Measurements from ENCODE around the gene PNLIPRP1. TPM values are rescaled to one million over a fixed set of nuclear protein-coding genes. Genes with fewer than 3 reads are reported as not detected.

Gene PNLIPRP1
- total RNA-seq, 1 experiment from 2014 or later, result not detected

DNA sequence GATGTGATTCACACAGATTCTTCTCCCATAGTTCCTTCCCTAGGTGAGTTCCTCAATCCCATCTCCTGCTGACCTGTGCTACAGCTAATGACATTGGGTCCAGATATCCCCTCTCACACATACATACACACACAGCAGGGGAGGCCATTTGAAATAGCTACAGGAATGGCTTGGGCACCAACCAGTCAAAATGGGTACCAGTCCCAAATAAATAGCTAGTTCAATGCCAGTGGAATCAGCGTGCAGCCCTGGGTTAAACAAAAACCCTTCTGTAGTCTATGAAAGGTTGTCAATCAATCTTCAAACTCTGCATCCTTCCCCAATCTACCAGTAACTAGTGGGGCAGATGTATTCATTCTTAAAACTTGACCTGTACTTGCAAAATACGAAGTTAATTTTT is 39.3 kb downstream of the PNLIPRP1 start:
- Histone ChIP-seq H3K4ac (ENCODE audit: low read depth, low read length) (no peak overlapping the region), H2BK120ac (ENCODE audit: low read depth, low read length, poor library complexity, severe bottlenecking) (no peak overlapping the region), H3K56ac (ENCODE audit: insufficient read length, low read depth, low read length) (no peak overlapping the region), H4K8ac (replicated peaks; ENCODE audit: insufficient read length, low read depth, low read length) (no peak overlapping the region), H3K27me3 (ENCODE audit: insufficient read depth, low read length) (no peaks in the 10 kb centered on the region), H3K79me1 (ENCODE audit: insufficient read depth, low read depth, low read length, poor library complexity, severe bottlenecking) (no peaks in the 10 kb centered on the region), H4K20me1 (ENCODE audit: control insufficient read depth, insufficient read depth, insufficient read length) (peaks cover 5% of the 10 kb centered on the region), H2BK15ac (ENCODE audit: low read depth, low read length) (no peak overlapping the region), H4K5ac (ENCODE audit: insufficient read length, low read depth, low read length) (no peak overlapping the region), H3K4me1 (ENCODE audit: insufficient read depth, low read length) (no peaks in the 10 kb centered on the region), H3K27ac (ENCODE audit: insufficient read length, low read depth, low read length) (no peak overlapping the region), H3K18ac (ENCODE audit: insufficient read length, low read depth, low read length) (no peak overlapping the region), H3K23ac (ENCODE audit: insufficient read length, low read depth, low read length) (no peak overlapping the region), H2AK5ac (ENCODE audit: insufficient read length, low read length) (no peak overlapping the region), H3K23me2 (ENCODE audit: insufficient read length, low read depth, low read length, poor library complexity, severe bottlenecking) (no peaks in the 10 kb centered on the region), H2BK12ac (ENCODE audit: insufficient read length, low read depth, low read length) (no peak overlapping the region), H3T11ph (ENCODE audit: low read length) (no peak overlapping the region), H2BK20ac (ENCODE audit: low read depth, low read length, poor library complexity, severe bottlenecking) (no peak overlapping the region), H3K4me2 (ENCODE audit: insufficient read depth, insufficient read length, low read length) (no peak overlapping the region), H3K79me2 (ENCODE audit: insufficient read depth, low read length) (no peaks in the 10 kb centered on the region), H2AFZ (ENCODE audit: low read length) (no peak overlapping the region), H3K9ac (ENCODE audit: extremely low read depth, insufficient read length, low read length) (no peak overlapping the region), H3K9me3 (ENCODE audit: control insufficient read depth, low read depth, low read length) (no peaks in the 10 kb centered on the region), H2BK5ac (ENCODE audit: insufficient read length, low read length) (no peak overlapping the region), H4K91ac (ENCODE audit: insufficient read length, low read depth, low read length) (no peak overlapping the region), H3K14ac (ENCODE audit: insufficient read depth, low read length) (no peak overlapping the region)
- H3K27me3 Mint-ChIP-seq (ENCODE audit: low read depth), result peaks cover 23% of the 10 kb centered on the region
- no peak overlapping the region for H3K27ac Mint-ChIP-seq
- no peak overlapping the region for H3K4me3 Mint-ChIP-seq
- DNase-seq, result no peak
- no peaks in the 10 kb centered on the region for H3K9me3 Mint-ChIP-seq
- H3K36me3 Mint-ChIP-seq (ENCODE audit: insufficient read depth in 1 of 3, low read depth in 3 of 3), result no peaks in the 10 kb centered on the region
- H3K4me1 Mint-ChIP-seq, result peaks cover 11 to 12% of the 10 kb centered on the region in 2 experiments
- no CpG with 5 or more reads among the region's 2 CpGs for WGBS (ENCODE audit: extremely low coverage, insufficient read length, low lambda C conversion rate)
- TF ChIP-seq CTCF (conservative IDR thresholded peaks at IDR 0.05), result no peak

Measured in H9 (cell line).